Kasumi-1 (cell line): ENCODE measurements around the gene ENDOU.

Experiments used
- DNase-seq, 2 experiments: peaks; one replicate each; lab custom pipeline; 2025; lab: John Stamatoyannopoulos, UW

ENDOU gene

DNA sequence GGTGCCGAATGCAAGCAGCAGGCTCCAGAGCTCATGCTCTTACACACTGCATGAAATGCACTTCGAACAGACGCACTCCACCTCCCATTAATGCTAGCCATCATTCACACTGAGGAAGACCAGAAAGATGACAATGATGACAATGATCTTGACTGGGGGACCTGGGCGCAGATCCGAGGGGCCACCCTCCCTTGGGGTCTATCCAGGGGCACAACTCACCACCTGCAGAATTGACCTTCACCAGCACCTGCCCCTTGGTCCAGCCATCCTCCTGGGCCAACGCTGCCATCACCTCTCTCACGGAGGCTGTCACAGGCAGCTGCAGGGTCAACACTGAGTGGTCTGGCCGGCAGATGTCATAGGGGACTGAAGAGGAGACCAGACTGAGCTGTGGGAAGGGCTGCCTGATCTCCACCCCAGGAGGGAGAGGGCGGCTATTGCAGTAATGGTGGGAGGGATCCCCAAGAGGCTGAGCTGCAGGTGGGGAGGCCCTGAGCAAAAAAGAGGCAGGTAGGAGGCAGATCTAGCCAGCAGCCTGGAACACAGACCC, 18.1 kb upstream of the ENDOU start:
- DNase-seq = no peak

DNA sequence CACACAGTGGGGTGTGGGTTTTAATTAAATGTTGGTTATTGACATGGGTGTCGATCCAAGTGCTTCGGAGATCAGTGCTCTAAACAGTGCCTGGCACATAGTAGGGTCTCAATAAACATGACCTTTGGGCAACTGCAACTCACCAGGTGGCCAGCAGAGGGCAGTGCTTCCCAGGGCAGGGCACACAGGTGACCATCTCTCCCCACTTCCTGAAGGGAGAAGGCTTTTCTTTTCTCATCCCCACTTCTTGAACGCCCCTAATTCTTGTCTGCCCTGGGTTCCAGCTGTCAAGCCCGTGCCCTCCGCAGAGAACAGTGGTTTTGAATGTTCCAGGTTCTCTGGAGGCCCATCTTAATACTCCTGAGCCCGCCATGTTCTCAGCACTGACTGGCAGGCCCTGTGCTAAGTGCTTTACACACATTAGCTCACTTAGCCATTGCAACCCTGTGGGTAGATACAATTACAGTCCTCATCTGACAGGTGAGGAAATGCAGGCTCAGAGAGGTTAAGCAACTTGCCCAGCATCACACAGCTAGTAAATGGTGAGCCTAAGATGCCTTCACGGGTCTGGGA, 17.0 kb upstream of the ENDOU start:
- DNase-seq = peak; percentile 6 to 27

DNA sequence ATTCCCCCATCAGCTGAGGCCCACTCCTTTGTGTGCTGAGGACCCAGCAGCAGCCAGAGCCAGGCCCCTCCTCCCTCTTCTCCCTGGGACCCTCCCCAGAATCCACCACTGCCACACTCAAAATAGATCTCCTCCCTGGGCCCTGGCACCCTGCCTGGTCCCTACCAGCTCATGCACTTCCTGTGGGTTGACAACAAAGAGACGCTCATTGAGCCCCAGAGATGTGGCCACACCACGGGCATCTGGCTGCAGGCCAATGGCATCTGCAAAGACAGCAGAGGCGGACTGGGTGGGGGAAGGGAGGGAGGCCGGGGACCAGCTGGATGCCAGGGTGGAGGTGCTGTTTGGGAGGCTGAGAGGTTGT, 16.0 kb upstream of the ENDOU start:
- DNase-seq = peak; percentile 58 to 75

DNA sequence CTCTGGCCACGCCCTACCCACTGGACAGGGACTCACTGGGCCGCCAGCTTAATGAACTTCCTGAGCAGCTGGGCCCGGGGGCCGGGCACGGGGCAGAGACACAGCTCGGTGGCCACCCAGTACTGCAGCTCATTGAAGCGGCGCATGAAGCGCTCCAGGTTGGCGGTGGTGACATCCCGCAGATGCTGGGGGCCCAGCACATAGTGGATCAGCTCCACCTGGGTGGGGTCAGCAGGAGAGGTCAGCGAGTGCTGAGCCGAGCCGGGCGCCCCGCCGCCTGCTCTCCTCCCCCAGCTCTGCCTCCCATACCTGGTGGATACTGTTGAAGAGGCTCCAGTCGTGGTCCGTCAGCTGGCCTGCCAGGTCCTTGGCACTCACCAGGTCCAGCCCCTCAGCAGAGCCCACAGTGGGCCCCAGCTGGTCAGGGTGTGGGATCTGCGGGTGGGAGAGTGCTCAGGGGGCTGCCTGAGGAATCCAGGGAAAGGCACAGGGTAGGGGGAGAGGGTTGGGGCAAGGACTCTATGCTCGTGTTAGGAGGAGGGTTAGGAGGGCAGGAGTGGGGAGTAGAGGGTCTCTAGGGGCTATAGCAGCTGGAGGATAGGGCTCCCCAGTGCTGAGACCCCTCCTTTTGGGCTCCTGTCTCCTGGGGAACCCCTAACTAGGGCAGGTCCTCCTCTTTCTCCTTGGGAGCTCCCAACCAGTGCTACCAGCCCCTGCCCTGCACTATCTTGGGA, 15.5 kb upstream of the ENDOU start:
- DNase-seq = no peak

DNA sequence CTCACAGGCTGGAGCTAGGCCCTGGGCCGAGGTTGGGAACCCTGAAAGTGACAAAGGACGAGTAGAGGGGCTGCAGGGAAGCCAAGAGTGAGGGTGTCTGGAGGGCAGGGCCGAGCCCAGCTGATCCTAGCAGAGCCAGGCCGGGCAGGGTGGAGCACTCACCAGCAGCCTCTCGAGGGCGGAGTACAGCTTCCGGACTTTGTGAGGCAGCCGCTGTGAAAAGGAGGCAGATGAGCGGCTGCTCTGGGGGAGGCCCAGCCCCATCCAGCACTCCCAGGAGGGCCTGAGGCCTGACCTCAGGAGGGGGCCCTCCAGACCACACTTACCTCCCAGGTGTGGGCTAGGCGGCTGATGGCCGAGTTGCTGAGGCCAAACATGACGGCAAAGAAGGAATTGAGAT, 14.7 kb upstream of the ENDOU start:
- no peak for DNase-seq

DNA sequence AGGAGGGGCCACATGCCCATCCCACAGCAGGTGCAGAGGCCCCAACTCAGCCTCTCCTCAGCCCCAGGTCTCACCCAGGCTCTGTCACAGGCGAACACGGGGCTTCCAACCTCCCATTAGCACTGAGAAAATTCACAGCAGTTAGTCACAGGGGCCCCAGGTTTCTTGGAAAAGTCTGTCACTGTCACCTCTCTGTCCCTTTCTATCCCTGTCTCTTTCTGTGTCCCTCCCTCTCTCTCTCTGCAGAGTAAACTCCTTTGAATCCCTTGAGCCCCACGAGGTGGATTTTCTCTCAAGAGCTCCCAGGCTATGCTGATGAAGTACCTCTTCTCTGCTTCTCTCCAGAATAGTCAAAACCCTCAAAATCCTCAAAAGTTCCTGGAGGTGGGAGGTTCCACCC, 14.0 kb upstream of the ENDOU start:
- DNase-seq = no peak

DNA sequence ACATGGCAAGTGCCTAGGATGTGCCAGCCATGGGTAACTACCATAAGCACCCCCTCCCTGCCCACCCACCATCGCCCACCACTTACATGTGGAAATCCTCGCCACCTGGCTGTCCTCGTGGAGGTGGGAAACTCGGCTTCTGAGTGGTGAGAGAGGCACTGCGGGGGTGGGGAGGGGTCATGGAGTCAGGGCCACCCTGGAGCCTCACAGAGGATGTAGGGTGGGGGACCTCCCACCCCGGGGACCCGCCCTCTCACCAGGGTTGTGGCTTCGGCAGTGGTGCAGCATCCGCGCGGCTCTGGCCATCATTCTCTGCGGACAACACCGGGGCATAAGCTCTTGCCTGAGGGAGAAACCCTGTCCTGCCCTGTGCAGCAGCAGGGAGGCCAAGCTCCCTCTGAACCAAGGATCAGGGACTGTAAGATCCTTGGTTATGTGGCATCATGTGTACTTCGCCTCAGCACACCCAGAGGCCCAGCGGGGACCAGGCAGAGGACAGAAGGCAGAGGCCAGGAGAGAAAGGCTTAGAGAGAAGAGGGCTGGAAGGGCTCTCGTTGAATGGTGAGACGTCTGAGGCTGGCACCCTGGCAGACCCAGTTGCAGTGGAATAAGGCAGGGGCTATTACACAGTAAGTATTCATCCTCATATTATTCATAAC, 12.8 kb upstream of the ENDOU start:
- no peak for DNase-seq

DNA sequence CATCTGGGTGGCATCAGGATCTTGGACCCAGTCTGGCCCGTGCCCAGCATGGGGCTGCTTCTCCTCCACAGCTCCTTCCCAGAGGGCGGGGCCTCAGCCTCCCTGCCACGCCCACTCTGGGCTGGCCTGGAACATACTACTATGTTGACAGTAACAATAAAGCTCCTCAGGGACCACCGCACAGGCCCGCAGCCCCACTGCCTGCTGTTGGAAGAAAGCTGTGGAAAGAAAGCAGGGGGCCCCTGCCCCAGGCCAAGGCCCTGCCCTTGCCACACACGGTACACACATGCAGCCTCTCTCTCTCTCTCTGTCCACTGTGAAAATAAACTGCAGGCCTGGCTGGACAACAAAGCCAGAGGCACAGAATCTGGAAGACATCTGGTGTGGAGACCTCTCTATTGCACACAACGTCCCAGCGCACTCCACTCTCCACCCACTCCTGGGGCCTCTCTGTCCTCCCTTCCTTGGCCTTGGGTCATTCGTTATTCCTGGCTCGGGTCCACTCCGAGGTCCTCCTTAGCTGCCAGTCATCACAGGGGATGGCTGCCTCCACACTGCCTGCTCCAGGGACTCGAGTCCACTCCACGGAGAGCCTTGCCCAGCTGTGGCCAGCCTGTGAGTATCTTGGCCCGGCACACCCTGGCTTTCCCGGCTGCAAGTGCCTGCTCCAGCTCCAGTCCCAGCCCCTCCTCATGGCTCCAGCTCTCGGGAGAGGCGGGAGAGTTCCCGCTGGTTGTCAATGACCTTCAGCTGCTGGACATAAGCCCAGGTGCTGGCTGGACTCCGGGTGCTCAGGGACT, 11.8 kb upstream of the ENDOU start:
- no peak for DNase-seq

DNA sequence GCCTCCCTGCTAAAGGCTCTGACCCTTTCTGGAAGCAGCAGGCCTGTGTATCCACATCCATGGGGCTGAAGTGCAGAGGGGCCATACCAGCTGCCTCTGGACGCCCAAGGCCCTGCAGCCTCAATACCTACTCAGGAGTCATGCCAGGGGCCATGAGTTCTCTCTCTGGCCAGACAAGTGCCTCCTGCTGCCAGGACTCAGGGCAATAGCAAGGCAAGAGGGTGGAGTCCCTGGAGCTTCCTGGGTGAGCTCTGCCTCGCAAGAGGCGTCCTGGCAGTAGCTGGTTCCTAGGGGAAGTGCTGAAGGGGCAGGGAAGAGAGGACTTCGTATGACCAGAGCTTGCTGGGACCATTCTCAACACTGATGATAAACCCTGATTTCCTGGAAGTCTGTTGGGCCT, 10.9 kb upstream of the ENDOU start:
- no peak for DNase-seq

DNA sequence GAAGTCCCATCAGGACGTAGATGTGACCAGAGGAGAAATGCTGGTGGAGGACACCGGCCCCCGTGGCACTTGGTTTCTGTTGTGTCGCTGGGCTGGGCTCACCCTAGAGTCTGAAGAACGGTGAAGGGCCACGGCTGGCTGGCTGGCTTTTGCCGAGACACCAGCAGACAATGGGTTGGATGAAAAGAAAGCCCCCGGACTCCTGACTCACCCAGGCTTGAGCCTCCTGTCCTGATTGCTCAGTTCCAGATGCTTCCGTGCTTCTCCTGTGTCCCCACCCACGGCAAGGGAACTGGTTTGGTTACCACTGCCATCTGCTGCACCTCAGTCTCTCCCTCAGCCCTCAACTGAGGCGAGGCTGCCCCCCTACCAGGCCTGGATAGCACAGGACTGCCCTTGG, 10.4 kb upstream of the ENDOU start:
- DNase-seq = no peak

DNA sequence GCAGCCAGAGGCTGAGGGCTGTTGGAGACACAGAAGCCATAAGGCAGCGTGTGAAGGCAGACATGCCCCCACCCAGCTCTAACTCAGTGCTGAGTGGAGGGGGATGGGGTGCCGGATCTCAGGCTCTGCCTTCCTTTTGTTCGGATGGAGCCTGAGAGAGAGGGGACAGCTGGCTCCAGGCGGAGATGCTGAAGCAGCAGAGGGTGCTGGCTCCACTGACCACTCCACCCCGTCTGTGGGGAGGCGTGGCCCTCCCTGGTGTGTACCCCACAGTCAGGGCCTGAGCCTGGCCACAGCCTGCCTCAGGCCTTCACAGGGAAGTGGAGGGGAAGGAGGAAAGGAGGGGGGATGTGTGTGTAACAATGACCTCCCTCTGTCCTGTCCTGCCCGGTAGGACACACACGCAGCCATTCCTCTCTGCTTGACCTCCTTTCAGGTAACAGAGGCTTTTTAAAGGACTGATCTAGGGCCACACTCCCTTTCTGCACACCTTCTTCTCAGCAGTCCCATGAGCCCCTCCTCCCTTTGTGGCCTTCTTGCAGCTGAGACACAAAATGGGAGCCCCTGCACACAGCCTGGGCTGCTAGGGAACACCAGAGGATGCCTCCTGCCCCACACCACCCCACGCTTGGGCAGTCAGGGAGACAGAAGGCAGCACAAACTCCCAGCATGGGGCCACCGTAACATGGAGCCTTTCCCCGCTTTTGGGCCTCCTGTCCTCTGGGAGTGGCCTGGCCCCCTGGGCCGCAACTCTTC, 9.6 kb upstream of the ENDOU start:
- no peak for DNase-seq

DNA sequence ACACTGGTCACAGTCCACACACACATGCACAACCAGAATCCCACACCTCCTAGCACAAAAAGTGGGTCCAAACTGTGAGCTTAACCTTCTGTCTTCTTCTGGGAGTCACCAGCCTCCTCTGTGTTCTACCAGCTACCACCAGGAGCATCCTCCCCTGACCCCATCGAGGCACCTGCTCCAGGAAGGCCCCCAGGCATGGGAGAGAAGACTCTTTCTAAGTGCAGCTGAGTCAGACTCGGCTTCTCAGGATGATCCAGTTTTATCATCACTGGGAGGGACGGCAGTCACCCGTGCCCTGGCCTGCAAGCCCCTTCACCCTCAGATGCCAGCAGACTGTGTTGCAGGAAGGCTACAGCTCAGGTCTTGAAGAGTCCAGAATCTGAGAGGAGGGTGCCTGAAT, 7.9 kb upstream of the ENDOU start:
- DNase-seq = no peak

DNA sequence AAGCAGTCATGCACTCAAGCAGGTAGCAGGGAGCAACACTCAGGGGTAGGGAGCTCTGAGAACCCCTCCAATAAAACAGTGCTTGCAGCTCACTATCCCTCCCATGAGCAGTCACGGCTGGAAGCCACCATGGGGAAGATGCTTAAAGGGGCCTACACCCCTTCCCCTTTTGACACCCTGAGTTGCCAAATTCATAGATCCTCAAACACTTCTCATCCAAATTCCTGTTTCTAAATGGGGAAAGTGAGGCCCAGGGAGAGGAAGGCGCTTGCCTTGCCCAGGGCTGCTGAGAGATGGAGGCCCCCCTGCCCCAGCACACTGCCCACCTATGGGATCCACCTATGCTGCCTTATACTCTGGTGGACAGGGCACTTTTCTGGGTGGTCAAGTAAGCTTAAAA, 7.2 kb upstream of the ENDOU start:
- no peak for DNase-seq

DNA sequence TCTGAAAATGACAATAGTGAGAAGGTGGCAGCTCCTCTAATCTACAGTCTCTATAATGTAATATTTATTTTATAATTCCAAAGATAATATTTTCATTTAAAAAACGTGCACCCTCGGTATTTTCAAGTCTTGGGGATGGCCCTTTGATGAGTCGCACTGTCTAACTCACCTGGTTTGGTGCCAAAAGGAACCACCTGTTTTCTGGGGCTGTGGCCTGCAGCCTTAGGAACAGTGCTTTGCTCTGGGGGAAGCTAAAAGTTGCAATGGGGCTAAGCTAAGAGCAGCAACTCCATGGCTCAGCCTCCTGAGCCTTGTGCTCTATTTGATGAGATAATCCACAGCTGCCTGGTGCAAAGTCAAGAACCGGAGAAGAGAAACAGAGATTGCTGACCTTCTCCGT, 6.4 kb upstream of the ENDOU start:
- no peak for DNase-seq

DNA sequence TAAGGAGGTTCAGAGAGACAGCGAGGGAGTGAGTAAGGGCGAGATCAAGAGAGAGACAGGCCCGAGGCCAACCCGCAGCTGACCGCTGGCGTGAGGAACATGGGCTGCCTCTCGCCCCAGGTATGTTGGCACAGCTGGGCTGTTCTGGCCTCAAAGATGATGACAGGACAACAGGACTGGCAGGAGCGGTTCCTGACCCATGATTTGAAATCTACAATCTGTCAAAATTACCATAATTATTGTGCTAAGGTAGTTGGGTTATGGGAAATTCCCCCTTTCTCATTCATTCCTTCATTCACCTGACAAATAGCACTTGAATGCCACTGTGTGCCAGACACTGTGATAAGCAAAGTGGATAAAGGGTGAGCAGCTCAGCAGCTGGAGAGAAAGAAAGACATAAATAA, 5.1 kb upstream of the ENDOU start:
- no peak for DNase-seq

DNA sequence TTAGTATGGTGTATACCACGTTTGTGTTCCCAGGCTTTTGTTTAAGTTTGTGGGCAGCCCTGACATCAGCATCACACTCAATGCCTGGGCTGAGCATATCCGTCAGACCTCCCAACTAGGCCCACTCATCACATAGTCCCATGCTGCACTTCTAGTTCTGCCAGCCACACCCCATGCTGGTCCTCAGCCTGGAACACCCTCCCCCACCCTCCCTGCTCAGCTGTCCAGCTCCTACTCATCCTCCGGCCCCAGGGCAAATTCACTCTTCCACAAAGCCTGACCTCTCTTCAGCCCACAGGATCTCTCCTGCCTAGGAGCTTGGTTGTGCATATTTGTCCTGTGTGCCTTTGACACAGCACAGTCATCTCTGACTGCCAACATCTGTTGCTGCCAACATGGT, 3.9 kb upstream of the ENDOU start:
- DNase-seq = no peak

DNA sequence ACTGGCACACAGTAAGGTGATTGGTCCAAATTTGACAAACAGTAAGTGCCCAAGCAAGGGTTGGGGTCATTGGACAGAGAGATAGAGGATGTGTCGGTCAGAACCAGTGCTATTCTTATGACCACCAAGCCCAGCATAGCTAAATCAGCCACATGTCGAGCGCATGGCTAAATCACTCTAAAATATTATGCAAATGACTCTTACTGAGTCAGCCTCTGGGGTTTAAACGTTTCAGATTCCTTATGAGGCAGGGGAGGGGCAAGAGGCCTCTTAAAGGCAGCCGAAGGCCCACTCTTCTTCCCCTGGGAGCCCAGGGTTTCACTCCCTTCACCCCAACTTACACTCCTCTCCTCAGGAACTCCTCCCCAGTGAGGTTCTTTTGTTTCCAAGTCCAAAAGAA, 603 bp upstream of the ENDOU start:
- no peak for DNase-seq

DNA sequence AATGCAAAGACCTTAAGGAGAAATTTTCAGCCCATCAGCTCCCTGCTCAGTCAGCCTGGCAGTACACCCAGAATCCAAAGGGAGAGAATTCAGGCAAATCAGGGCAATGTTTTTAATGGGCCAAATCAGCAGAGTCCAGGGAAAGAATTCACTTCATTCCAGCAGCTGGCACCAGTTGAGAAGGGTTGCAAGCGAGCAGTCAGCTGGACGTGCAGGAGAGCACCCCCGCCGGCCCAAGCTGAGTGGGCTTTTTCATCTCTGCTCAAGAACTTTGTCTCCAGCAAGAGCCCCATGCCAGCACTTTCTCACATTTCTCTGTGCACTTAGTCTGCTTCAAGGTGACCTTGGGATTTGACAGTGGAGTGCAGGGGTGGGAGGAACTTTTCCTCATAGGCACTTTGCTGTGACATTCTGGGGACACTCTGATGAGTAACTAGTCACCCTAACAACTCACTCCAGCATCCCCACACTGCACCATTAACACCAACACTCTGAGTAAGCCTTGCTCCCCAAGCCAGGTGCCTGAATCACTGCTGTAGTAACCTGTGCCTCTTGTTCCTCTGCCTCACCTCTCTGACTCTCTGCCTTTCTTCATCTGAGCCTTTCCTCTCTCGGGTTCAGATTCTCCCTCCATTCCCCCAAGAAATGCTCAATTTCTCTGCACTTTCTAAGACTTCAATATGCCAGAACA, 2.2 kb downstream of the ENDOU start:
- no peak for DNase-seq

DNA sequence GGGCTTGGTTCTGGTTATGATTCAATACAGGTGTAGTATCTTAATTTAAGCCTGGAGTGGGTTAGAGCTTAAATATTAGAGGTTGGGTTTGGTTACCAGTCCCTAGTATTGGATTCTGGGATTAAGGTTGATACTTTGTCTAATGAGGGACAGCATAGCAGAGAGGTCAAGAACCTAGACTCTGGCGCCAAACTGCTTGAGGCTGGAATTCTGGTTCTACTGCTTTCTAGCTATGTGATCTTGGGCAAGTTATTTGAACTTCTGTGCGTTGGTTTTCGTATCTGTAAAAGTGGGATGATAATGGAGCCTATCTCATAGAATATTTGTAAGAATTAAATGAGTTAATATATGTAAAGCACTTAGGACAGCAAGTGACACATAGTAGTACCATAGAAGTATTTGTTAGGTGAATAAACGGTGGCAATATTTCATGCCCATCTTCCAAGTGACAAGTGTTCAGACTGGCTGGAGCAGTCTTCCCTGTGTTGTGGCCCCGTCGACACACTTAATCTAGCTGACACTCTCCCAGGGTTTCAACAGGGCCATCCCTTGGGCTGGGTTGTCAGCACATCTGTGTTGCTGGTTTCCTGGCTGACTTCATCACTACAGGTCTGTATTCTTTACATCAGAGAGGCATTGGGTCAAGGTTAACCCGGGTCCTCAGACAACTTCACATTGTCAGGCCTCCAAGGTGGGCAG, 3.0 kb downstream of the ENDOU start:
- DNase-seq = no peak

DNA sequence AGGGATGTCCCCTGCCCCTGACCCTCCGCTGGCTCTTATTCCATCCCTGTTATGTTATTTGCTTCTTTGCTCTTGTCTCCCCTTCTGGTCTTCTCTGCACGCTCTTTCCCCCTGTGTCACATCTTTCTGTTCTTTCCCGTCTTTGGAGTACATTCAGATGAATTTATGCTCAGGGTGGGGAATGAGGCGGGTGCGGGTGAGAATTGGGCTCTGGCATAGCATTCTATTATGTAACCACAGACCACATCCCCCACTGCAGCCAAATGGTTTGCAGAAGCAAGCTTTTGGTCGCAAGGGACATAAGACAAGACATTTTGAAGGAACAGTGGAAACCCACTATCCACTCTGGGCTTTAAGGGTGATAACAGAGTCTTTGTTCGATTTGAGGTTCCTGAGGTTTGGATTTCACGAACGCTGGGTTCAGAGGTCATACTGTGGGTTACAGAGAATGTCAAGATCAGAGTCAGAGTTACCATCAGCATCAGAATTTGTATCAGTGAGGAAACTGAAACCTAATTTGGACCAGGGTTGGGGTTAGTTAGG, 3.8 kb downstream of the ENDOU start:
- DNase-seq = no peak
